GM11168 (cell line): ENCODE results near the gene ATG4C.

ENCODE experiments used
- in situ Hi-C: fragments of 300-500 bp; cut with MboI; formaldehyde crosslinking; loops from one replicate; pipeline ENCODE4 v1.12.0; 2022; ENCODE audit warnings: low sequenced_read_pairs; ENCODE audit not compliant: unreplicated experiment

The ATG4C gene

GRCh38 chr1:62834400-62834961 lies 50.5 kb downstream of the ATG4C start:
- in situ Hi-C loops: no loop called here

- in situ Hi-C loops: no loop called here
These were observed 53.1 kb downstream of the ATG4C start for GRCh38 chr1:62836856-62837540.

- in situ Hi-C loops: no loop called here
These were observed 56.6 kb downstream of the ATG4C start for GRCh38 chr1:62840555-62840954.

GRCh38 chr1:62841587-62842169 lies 57.7 kb downstream of the ATG4C start:
- in situ Hi-C loops: no loop called here

GRCh38 chr1:62844030-62844429 lies 60.1 kb downstream of the ATG4C start:
- in situ Hi-C loops: no loop called here

GRCh38 chr1:62849031-62849430 lies 65.1 kb downstream of the ATG4C start:
- in situ Hi-C loops: no loop called here

GRCh38 chr1:62852253-62852652 lies 68.3 kb downstream of the ATG4C start:
- in situ Hi-C loops: no loop called here

- in situ Hi-C loops: no loop called here
These were observed 73.0 kb downstream of the ATG4C start for GRCh38 chr1:62856960-62857359.

- in situ Hi-C loops: no loop called here
These were observed 85.4 kb downstream of the ATG4C start for GRCh38 chr1:62869217-62869754.

GRCh38 chr1:62870148-62870547 lies 86.2 kb downstream of the ATG4C start:
- in situ Hi-C loops: no loop called here

- in situ Hi-C loops: no loop called here
These were observed 91.7 kb downstream of the ATG4C start for GRCh38 chr1:62875676-62876075.

- in situ Hi-C loops: no loop called here
These were observed 92.6 kb downstream of the ATG4C start for GRCh38 chr1:62876535-62876934.

- in situ Hi-C loops: no loop called here
These were observed 93.6 kb downstream of the ATG4C start for GRCh38 chr1:62877579-62877978.

- in situ Hi-C loops: no loop called here
These were observed 96.0 kb downstream of the ATG4C start for GRCh38 chr1:62879962-62880361.

- in situ Hi-C loops: no loop called here
These were observed 98.5 kb downstream of the ATG4C start for GRCh38 chr1:62882201-62883104.

GRCh38 chr1:62884156-62884740 lies 100.3 kb downstream of the ATG4C start:
- in situ Hi-C loops: no loop called here

- in situ Hi-C loops: no loop called here
These were observed 104.0 kb downstream of the ATG4C start for GRCh38 chr1:62887799-62888507.

- in situ Hi-C loops: no loop called here
These were observed 108.1 kb downstream of the ATG4C start for GRCh38 chr1:62891956-62892562.

GRCh38 chr1:62897788-62898187 lies 113.9 kb downstream of the ATG4C start:
- in situ Hi-C loops: no loop called here
